IMR-90 (cell line): ENCODE results near the gene IL1RL1. TPM values are rescaled to one million over a fixed set of nuclear protein-coding genes. Genes with fewer than 3 reads are reported as not detected.

Experiments used
- ATAC-seq: fragments of 200-7000 bp; cut with Tn5 transposase; 2 replicates; pipeline ENCODE4 v1.9.1; 2020; ENCODE audit warnings: low read depth, mild to moderate bottlenecking, moderate library complexity
- BruUV-seq: library from RNA; stranded (reverse); fragments of 400-500 nt; replicated peaks from 2 replicates; lab custom pipeline; 2021; lab: Mats Ljungman, UMichigan
- CTCF ChIA-PET: fragments of 300-600 bp; formaldehyde crosslinking; extraction: SDS; loops from one replicate; lab custom pipeline; 2021; ENCODE audit warnings: antibody characterized with exemption; lab: Yijun Ruan, JAX
- POLR2A ChIA-PET: fragments of 300-600 bp; sonication (Branson Sonifier 250); formaldehyde crosslinking; loops from one replicate; lab custom pipeline; 2022; ENCODE audit warnings: antibody characterized with exemption; ENCODE audit not compliant: unreplicated experiment; lab: Charles Lee
- DNase-seq: peaks from one replicate; pipeline ENCODE4 v3.0.0; 2013
- H2AFZ ChIP-seq: replicated peaks from 2 replicates; pipeline ENCODE3; 2013; ENCODE audit warnings: low read length, mild to moderate bottlenecking; ENCODE audit not compliant: poor library complexity
- H2AK5ac ChIP-seq: 2 replicates; pipeline ENCODE4 v1.6.1; 2013; ENCODE audit warnings: low read depth, low read length, inconsistent platforms
- H2AK9ac ChIP-seq: replicated peaks from 2 replicates; pipeline ENCODE3; 2013; ENCODE audit warnings: mild to moderate bottlenecking, low read depth, low read length, moderate library complexity; ENCODE audit not compliant: poor library complexity
- H2BK120ac ChIP-seq: 2 replicates; pipeline ENCODE4 v1.6.1; 2013; ENCODE audit warnings: low read depth, low read length, inconsistent platforms
- H2BK15ac ChIP-seq: 3 replicates; pipeline ENCODE4 v1.6.1; 2013; ENCODE audit warnings: low read depth, low read length, inconsistent platforms
- H2BK20ac ChIP-seq: 2 replicates; pipeline ENCODE4 v1.6.1; 2013; ENCODE audit warnings: low read depth, mild to moderate bottlenecking, inconsistent platforms, low read length, moderate library complexity
- H2BK5ac ChIP-seq: 2 replicates; pipeline ENCODE4 v1.6.1; 2013; ENCODE audit warnings: mild to moderate bottlenecking, low read depth, low read length, inconsistent platforms; ENCODE audit not compliant: poor library complexity, severe bottlenecking
- H3K14ac ChIP-seq: replicated peaks from 2 replicates; pipeline ENCODE4 v1.6.1; 2013; ENCODE audit warnings: low read depth, low read length, inconsistent platforms
- H3K18ac ChIP-seq: 2 replicates; pipeline ENCODE4 v1.6.1; 2013; ENCODE audit warnings: low read depth, low read length, control low read depth
- H3K23ac ChIP-seq: 2 replicates; pipeline ENCODE4 v1.6.1; 2013; ENCODE audit warnings: low read depth, low read length, inconsistent platforms
- H3K27ac ChIP-seq: 2 replicates; pipeline ENCODE4 v1.5.1; 2013; ENCODE audit warnings: mild to moderate bottlenecking, control low read depth, low read length; ENCODE audit not compliant: insufficient read depth
- H3K27me3 ChIP-seq: 2 replicates; pipeline ENCODE4 v1.6.1; 2013; ENCODE audit warnings: low read length; ENCODE audit not compliant: control insufficient read depth, insufficient read depth
- H3K36me3 ChIP-seq: 2 replicates; pipeline ENCODE4 v1.6.1; 2013; ENCODE audit warnings: low read length, mixed read lengths; ENCODE audit not compliant: control insufficient read depth, insufficient read depth
- H3K4ac ChIP-seq: 2 replicates; pipeline ENCODE4 v1.6.1; 2013; ENCODE audit warnings: low read depth, low read length, inconsistent platforms
- H3K4me1 ChIP-seq: 2 replicates; pipeline ENCODE4 v1.6.1; 2013; ENCODE audit warnings: low read length, mixed read lengths; ENCODE audit not compliant: control insufficient read depth, insufficient read depth
- H3K4me2 ChIP-seq: 2 replicates; pipeline ENCODE4 v1.6.1; 2013; ENCODE audit warnings: low read depth, mild to moderate bottlenecking, control low read depth, low read length, moderate library complexity
- H3K4me3 ChIP-seq: 2 replicates; pipeline ENCODE4 v1.5.1; 2013; ENCODE audit warnings: low read depth, mild to moderate bottlenecking, control low read depth, low read length, moderate library complexity; ENCODE audit not compliant: insufficient read depth
- H3K56ac ChIP-seq: 2 replicates; pipeline ENCODE4 v1.6.1; 2013; ENCODE audit warnings: low read length, inconsistent platforms; ENCODE audit not compliant: insufficient read depth; ENCODE audit errors: extremely low read depth
- H3K79me1 ChIP-seq, 2 experiments: 2 replicates each; pipeline ENCODE4 v1.6.1; 2013; ENCODE audit warnings: low read length in 2 of 2, inconsistent platforms in 1 of 2, low read depth in 1 of 2
- H3K9ac ChIP-seq: 2 replicates; pipeline ENCODE4 v1.6.1; 2013; ENCODE audit warnings: low read depth, low read length, control low read depth
- H3K9me1 ChIP-seq: 2 replicates; pipeline ENCODE4 v1.6.1; 2013; ENCODE audit warnings: low read length, inconsistent platforms; ENCODE audit not compliant: insufficient read depth
- H3K9me3 ChIP-seq: 2 replicates; pipeline ENCODE4 v1.6.1; 2013; ENCODE audit warnings: low read length; ENCODE audit not compliant: control insufficient read depth, insufficient read depth
- H4K20me1 ChIP-seq: 2 replicates; pipeline ENCODE4 v1.6.1; 2013; ENCODE audit warnings: low read length, inconsistent platforms; ENCODE audit not compliant: insufficient read depth
- H4K5ac ChIP-seq: 2 replicates; pipeline ENCODE4 v1.6.1; 2013; ENCODE audit warnings: mild to moderate bottlenecking, low read depth, low read length, control low read depth
- H4K8ac ChIP-seq, 2 experiments: 2 replicates each; pipeline ENCODE4 v1.6.1; 2013; ENCODE audit warnings: low read depth in 2 of 2, low read length in 2 of 2, control low read depth in 1 of 2, inconsistent platforms in 1 of 2
- H4K91ac ChIP-seq: 2 replicates; pipeline ENCODE4 v1.6.1; 2013; ENCODE audit warnings: low read depth, low read length, inconsistent platforms; ENCODE audit not compliant: insufficient read depth
- BHLHE40 ChIP-seq: fragments of 150-350 bp; IDR thresholded peaks from 2 replicates; pipeline ENCODE4 v1.6.1; 2016; ENCODE audit warnings: mild to moderate bottlenecking, low read depth, low read length
- FOS ChIP-seq: fragments of 150-350 bp; IDR thresholded peaks from 2 replicates; pipeline ENCODE4 v1.6.1; 2016; ENCODE audit warnings: low read depth, low read length
- MAFK ChIP-seq: IDR thresholded peaks from 2 replicates; pipeline ENCODE4 v1.6.1; 2012; ENCODE audit warnings: low read depth, low read length, improper control_type of control experiment
- NFE2L2 ChIP-seq: fragments of 150-350 bp; IDR thresholded peaks from 2 replicates; pipeline ENCODE4 v1.6.1; 2016; ENCODE audit warnings: low read depth, mild to moderate bottlenecking, low read length
- RCOR1 ChIP-seq: IDR thresholded peaks from 2 replicates; pipeline ENCODE4 v1.6.1; 2012; ENCODE audit warnings: mild to moderate bottlenecking, low read length, improper control_type of control experiment; ENCODE audit not compliant: insufficient replicate concordance
- dilution Hi-C: fragments of 300-500 bp; cut with HindIII; formaldehyde crosslinking; loops from one replicate; pipeline ENCODE4 v1.14.3; 2018; ENCODE audit warnings: low sequenced_read_pairs; ENCODE audit not compliant: unreplicated experiment
- in situ Hi-C: fragments of 300-500 bp; cut with MboI; formaldehyde crosslinking; loops from 3 replicates; pipeline ENCODE4 v1.14.3; 2019; ENCODE audit warnings: low sequenced_read_pairs, inconsistent platforms, mixed read lengths
- intact Hi-C: fragments of 100-400 bp; cut with micrococcal nuclease; formaldehyde crosslinking; loops from 2 replicates; pipeline ENCODE4 v1.10.0; 2022
- polyA plus RNA-seq, 3 experiments: library from polyadenylated mRNA; depleted of rRNA; stranded (reverse); fragments of >200 nt; gene quantifications; 2 replicates each; pipeline ENCODE4 v1.2.3, GENCODE V29; 2012; ENCODE audit warnings: low replicate concordance in 1 of 3
- total RNA-seq: library from RNA; depleted of rRNA; stranded (reverse); fragments of >200 nt; gene quantifications from 2 replicates; pipeline ENCODE4 v1.2.3, GENCODE V29; 2012

IL1RL1 gene
- total and polyA plus RNA-seq, 2 of the 4 experiments (the other 2 are of a cell fraction), result under 0.01 to 0.14 TPM

DNA sequence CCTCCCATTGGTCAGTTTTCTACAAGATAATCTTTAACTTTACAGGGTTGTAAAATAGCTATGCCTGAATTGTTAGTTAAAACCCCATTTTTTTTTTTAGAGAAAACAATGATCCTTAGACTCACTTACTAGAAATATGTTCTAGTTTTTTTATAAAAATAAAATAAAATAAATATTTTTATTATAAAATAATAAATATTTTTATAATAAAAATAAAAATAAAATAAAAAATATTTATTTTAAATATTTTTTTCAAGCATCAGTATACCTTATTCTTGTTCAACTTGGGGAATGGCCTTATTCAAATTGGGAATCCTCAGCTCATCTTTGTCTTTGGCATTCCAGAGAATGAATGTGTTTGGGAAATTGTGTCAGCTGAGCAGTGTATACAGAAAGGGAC, 20.8 kb upstream of the IL1RL1 start:
- CTCF ChIA-PET, result interaction anchor here (1.1 kb wide), 1 partner anchor 11 kb away, joined by 3 read pairs; no protein-coding TSS in a partner anchor
- POLR2A ChIA-PET, result no interaction called here

More for the DNA sequence above, 20.8 kb upstream of the IL1RL1 start:
- H2BK5ac ChIP-seq, result no peak overlapping the region
- no peak overlapping the region for H3K4ac ChIP-seq
- peaks cover 8% of the 10 kb centered on the region; the same call in 1 of the 2 replicates for H3K4me1 ChIP-seq
- peaks cover 3% of the 10 kb centered on the region for H3K9me1 ChIP-seq
- H4K5ac ChIP-seq, result no peak overlapping the region
- no peak overlapping the region for H3K9ac ChIP-seq
- H4K8ac ChIP-seq, result no peak overlapping the region
- H2AK5ac ChIP-seq, result no peak overlapping the region
- dilution Hi-C loops (no loop called here), intact Hi-C loops (no loop called here), in situ Hi-C loops (no loop called here)
- no peak for ATAC-seq
- TF ChIP-seq RCOR1 (no peak), MAFK (no peak), FOS (no peak), BHLHE40 (no peak), NFE2L2 (no peak)
- no peaks in the 10 kb centered on the region for H3K9me3 ChIP-seq
- H4K91ac ChIP-seq, result no peak overlapping the region
- no peak overlapping the region for H3K27ac ChIP-seq
- peak overlapping the region; percentile 59; the same call in 1 of the 2 replicates for H2BK20ac ChIP-seq
- no peak overlapping the region for H2BK120ac ChIP-seq
- no peaks in the 10 kb centered on the region for H4K20me1 ChIP-seq
- no peaks in the 10 kb centered on the region for H3K36me3 ChIP-seq
- 0 out of 3 replicates have a peak overlapping the region, but pooled peaks have one; percentile 35 for H2BK15ac ChIP-seq
- H2AFZ ChIP-seq, result no peak overlapping the region
- DNase-seq, result no peak
- no peak overlapping the region for H3K4me2 ChIP-seq
- no peak overlapping the region for H3K18ac ChIP-seq
- no peak overlapping the region for H3K4me3 ChIP-seq
- no peaks in the 10 kb centered on the region for H3K79me1 ChIP-seq
- no peak overlapping the region for H2AK9ac ChIP-seq
- H3K14ac ChIP-seq, result no peak overlapping the region
- BruUV-seq, result no TSS peak
- H3K56ac ChIP-seq, result no peak overlapping the region
- H3K23ac ChIP-seq, result no peak overlapping the region
- H3K27me3 ChIP-seq, result no peaks in the 10 kb centered on the region
